H9 (cell line): ENCODE data around the gene OLIG1. TPM values are rescaled to one million over a fixed set of nuclear protein-coding genes. Genes with fewer than 3 reads are reported as not detected.

Experiments used
- DNase-seq: peaks from one replicate; pipeline ENCODE4 v3.0.0-alpha.2; 2017
- H2AFZ ChIP-seq: one replicate; pipeline ENCODE4 v1.6.1; 2013; ENCODE audit warnings: mild to moderate bottlenecking, low read length, control low read depth, moderate library complexity
- H2AK5ac ChIP-seq: 2 replicates; pipeline ENCODE4 v1.6.1; 2013; ENCODE audit warnings: low read length, control low read depth, mixed read lengths; ENCODE audit not compliant: insufficient read length
- H2BK120ac ChIP-seq: one replicate; pipeline ENCODE4 v1.6.1; 2013; ENCODE audit warnings: low read depth, mild to moderate bottlenecking, low read length, control low read depth, inconsistent platforms; ENCODE audit not compliant: poor library complexity, severe bottlenecking
- H2BK12ac ChIP-seq: 2 replicates; pipeline ENCODE4 v1.6.1; 2013; ENCODE audit warnings: low read length, control low read depth, mixed read lengths, low read depth; ENCODE audit not compliant: insufficient read length
- H2BK15ac ChIP-seq: 2 replicates; pipeline ENCODE4 v1.6.1; 2013; ENCODE audit warnings: low read depth, low read length, control low read depth
- H2BK20ac ChIP-seq: one replicate; pipeline ENCODE4 v1.6.1; 2013; ENCODE audit warnings: low read depth, mild to moderate bottlenecking, low read length, control low read depth, inconsistent platforms; ENCODE audit not compliant: poor library complexity, severe bottlenecking
- H2BK5ac ChIP-seq: 2 replicates; pipeline ENCODE4 v1.6.1; 2013; ENCODE audit warnings: low read length, control low read depth, mixed read lengths; ENCODE audit not compliant: insufficient read length
- H3K14ac ChIP-seq: 2 replicates; pipeline ENCODE4 v1.6.1; 2013; ENCODE audit warnings: low read length, control low read depth; ENCODE audit not compliant: insufficient read depth
- H3K18ac ChIP-seq: 2 replicates; pipeline ENCODE4 v1.6.1; 2013; ENCODE audit warnings: low read depth, mild to moderate bottlenecking, mixed read lengths, low read length, control low read depth; ENCODE audit not compliant: insufficient read length
- H3K23ac ChIP-seq: 2 replicates; pipeline ENCODE4 v1.6.1; 2013; ENCODE audit warnings: low read length, control low read depth, mixed read lengths, low read depth; ENCODE audit not compliant: insufficient read length
- H3K23me2 ChIP-seq: 2 replicates; pipeline ENCODE4 v1.6.1; 2013; ENCODE audit warnings: low read depth, mild to moderate bottlenecking, mixed read lengths, low read length, control low read depth; ENCODE audit not compliant: insufficient read length, poor library complexity, severe bottlenecking
- H3K27ac ChIP-seq: 2 replicates; pipeline ENCODE4 v1.5.1; 2013; ENCODE audit warnings: low read length, control low read depth, mixed read lengths, low read depth; ENCODE audit not compliant: insufficient read length
- H3K27me3 ChIP-seq: 2 replicates; pipeline ENCODE4 v1.6.1; 2013; ENCODE audit warnings: low read length, control low read depth, inconsistent platforms; ENCODE audit not compliant: insufficient read depth
- H3K4ac ChIP-seq: 2 replicates; pipeline ENCODE4 v1.6.1; 2013; ENCODE audit warnings: low read depth, mild to moderate bottlenecking, control low read depth, inconsistent platforms, low read length, moderate library complexity
- H3K4me1 ChIP-seq: 2 replicates; pipeline ENCODE4 v1.6.1; 2013; ENCODE audit warnings: low read length, control low read depth, inconsistent platforms; ENCODE audit not compliant: insufficient read depth
- H3K4me2 ChIP-seq: 2 replicates; pipeline ENCODE4 v1.6.1; 2013; ENCODE audit warnings: low read length, control low read depth, mixed read lengths; ENCODE audit not compliant: insufficient read length, insufficient read depth
- H3K56ac ChIP-seq: 2 replicates; pipeline ENCODE4 v1.6.1; 2013; ENCODE audit warnings: low read depth, mild to moderate bottlenecking, mixed read lengths, low read length, control low read depth; ENCODE audit not compliant: insufficient read length
- H3K79me1 ChIP-seq: 2 replicates; pipeline ENCODE4 v1.6.1; 2013; ENCODE audit warnings: low read depth, mild to moderate bottlenecking, moderate library complexity, low read length, control low read depth, inconsistent platforms; ENCODE audit not compliant: insufficient read depth, poor library complexity, severe bottlenecking
- H3K79me2 ChIP-seq: 2 replicates; pipeline ENCODE4 v1.6.1; 2013; ENCODE audit warnings: low read length, control low read depth, inconsistent platforms; ENCODE audit not compliant: insufficient read depth
- H3K9ac ChIP-seq: 2 replicates; pipeline ENCODE4 v1.6.1; 2013; ENCODE audit warnings: low read length, control low read depth, mixed read lengths; ENCODE audit not compliant: insufficient read length; ENCODE audit errors: extremely low read depth
- H3K9me3 ChIP-seq: one replicate; pipeline ENCODE4 v1.6.1; 2013; ENCODE audit warnings: low read depth, low read length, inconsistent platforms; ENCODE audit not compliant: control insufficient read depth
- H3T11ph ChIP-seq: one replicate; pipeline ENCODE4 v1.6.1; 2013; ENCODE audit warnings: mild to moderate bottlenecking, low read length, control low read depth, inconsistent platforms
- H4K20me1 ChIP-seq: one replicate; pipeline ENCODE4 v1.6.1; 2013; ENCODE audit not compliant: control insufficient read depth, insufficient read length, insufficient read depth
- H4K5ac ChIP-seq: 2 replicates; pipeline ENCODE4 v1.6.1; 2013; ENCODE audit warnings: low read depth, mild to moderate bottlenecking, mixed read lengths, low read length, control low read depth; ENCODE audit not compliant: insufficient read length
- H4K8ac ChIP-seq: replicated peaks from 2 replicates; pipeline ENCODE4 v1.6.1; 2013; ENCODE audit warnings: low read length, control low read depth, mixed read lengths, low read depth; ENCODE audit not compliant: insufficient read length
- H4K91ac ChIP-seq: 2 replicates; pipeline ENCODE4 v1.6.1; 2013; ENCODE audit warnings: low read depth, mild to moderate bottlenecking, moderate library complexity, mixed read lengths, low read length, control low read depth; ENCODE audit not compliant: insufficient read length
- H3K27ac Mint-ChIP-seq, 3 experiments: 2 replicates in 2 of 3; 3 replicates in 1 of 3; pipeline ENCODE4 v1.8.0; 2020 to 2021; ENCODE audit warnings: mixed read lengths in 3 of 3, mild to moderate bottlenecking in 1 of 3, moderate library complexity in 1 of 3
- H3K27me3 Mint-ChIP-seq: 2 replicates; pipeline ENCODE4 v1.8.0; 2021; ENCODE audit warnings: low read depth, mild to moderate bottlenecking, moderate library complexity, mixed read lengths
- H3K36me3 Mint-ChIP-seq, 3 experiments: 2 replicates in 2 of 3; 3 replicates in 1 of 3; pipeline ENCODE4 v1.8.0; 2020 to 2021; ENCODE audit warnings: low read depth in 3 of 3, mixed read lengths in 3 of 3; ENCODE audit not compliant: insufficient read depth in 1 of 3
- H3K4me1 Mint-ChIP-seq, 2 experiments: 2 replicates each; pipeline ENCODE4 v1.8.0; 2020; ENCODE audit warnings: mixed read lengths in 2 of 2
- H3K4me3 Mint-ChIP-seq, 2 experiments: 2 replicates in 1 of 2; 3 replicates in 1 of 2; pipeline ENCODE4 v1.8.0; 2020 to 2021; ENCODE audit warnings: mild to moderate bottlenecking in 2 of 2, mixed read lengths in 2 of 2, moderate library complexity in 1 of 2
- H3K9me3 Mint-ChIP-seq, 2 experiments: 2 replicates in 1 of 2; 3 replicates in 1 of 2; pipeline ENCODE4 v1.8.0; 2020; ENCODE audit warnings: mild to moderate bottlenecking in 2 of 2, mixed read lengths in 2 of 2, moderate library complexity in 1 of 2
- WGBS: extraction: QIAGEN DNeasy Blood & Tissue Kit; methylation state at CpG from one replicate; pipeline ENCODE4 v1.1.7; 2013; ENCODE audit warnings: missing lambda C conversion rate, low lambda C conversion rate, mixed read lengths; ENCODE audit not compliant: insufficient read length; ENCODE audit errors: extremely low coverage; 5-methylcytosine and 5-hydroxymethylcytosine counted together
- total RNA-seq: library from RNA; stranded (reverse); gene quantifications from 2 replicates; pipeline ENCODE4 v1.2.1, GENCODE V29; 2021
- TF ChIP-seq, protein P1 (sequence below): fragments of 200-600 bp; sonication (generic); conservative IDR thresholded peaks from 3 replicates; pipeline ENCODE4 v1.8.0; 2021; ENCODE audit warnings: antibody characterized with exemption, mild to moderate bottlenecking

OLIG1 gene
- total RNA-seq, 1 experiment from 2014 or later, result 0.31 TPM

DNA sequence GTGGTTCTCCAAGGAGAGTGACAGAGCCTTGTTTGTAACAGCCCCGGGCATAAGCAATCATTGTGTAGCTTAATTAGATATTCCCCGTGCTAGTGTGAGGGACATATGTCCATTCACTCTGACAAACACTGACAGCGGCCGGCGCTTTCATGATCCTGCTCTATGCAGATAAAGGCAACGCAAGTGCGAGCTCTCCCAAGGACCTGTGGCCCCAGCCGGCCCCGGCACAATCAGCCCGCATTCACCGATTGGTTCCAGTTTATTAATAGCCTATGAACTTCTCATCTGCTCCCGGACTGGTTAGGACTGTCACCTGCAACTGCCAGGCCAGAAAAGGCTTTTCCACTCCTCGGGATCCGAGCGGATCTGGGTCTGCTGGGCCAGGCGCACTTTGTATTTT, 18.0 kb upstream of the OLIG1 start:
- Histone ChIP-seq H4K20me1 (no peaks in the 10 kb centered on the region), H3T11ph (no peak overlapping the region), H3K4ac (no peak overlapping the region), H3K4me1 (no peaks in the 10 kb centered on the region), H2BK12ac (no peak overlapping the region), H2BK120ac (no peak overlapping the region), H3K23ac (no peak overlapping the region), H3K27ac (no peak overlapping the region), H3K79me2 (no peaks in the 10 kb centered on the region), H3K4me2 (no peak overlapping the region), H3K56ac (no peak overlapping the region), H3K9ac (no peak overlapping the region), H2BK5ac (no peak overlapping the region), H4K8ac (no peak overlapping the region), H4K5ac (no peak overlapping the region), H3K9me3 (no peaks in the 10 kb centered on the region), H3K79me1 (no peaks in the 10 kb centered on the region), H2AK5ac (no peak overlapping the region), H2AFZ (no peak overlapping the region), H3K23me2 (no peaks in the 10 kb centered on the region), H3K14ac (no peak overlapping the region), H3K27me3 (no peaks in the 10 kb centered on the region; the same call in 1 of the 2 replicates), H2BK20ac (no peak overlapping the region), H3K18ac (no peak overlapping the region), H2BK15ac (no peak overlapping the region), H4K91ac (no peak overlapping the region)
- Mint-ChIP-seq H3K4me3 (no peak overlapping the region), H3K27ac (no peak overlapping the region), H3K4me1 (peaks cover 0 to 4% of the 10 kb centered on the region in 2 experiments; a peak in 1 of 4 replicates), H3K27me3 (peaks cover 41% of the 10 kb centered on the region), H3K36me3 (no peaks in the 10 kb centered on the region), H3K9me3 (no peaks in the 10 kb centered on the region)
- no CpG with 5 or more reads among the region's 16 CpGs for WGBS
- no peak for DNase-seq
- TF ChIP-seq, protein P1, sequence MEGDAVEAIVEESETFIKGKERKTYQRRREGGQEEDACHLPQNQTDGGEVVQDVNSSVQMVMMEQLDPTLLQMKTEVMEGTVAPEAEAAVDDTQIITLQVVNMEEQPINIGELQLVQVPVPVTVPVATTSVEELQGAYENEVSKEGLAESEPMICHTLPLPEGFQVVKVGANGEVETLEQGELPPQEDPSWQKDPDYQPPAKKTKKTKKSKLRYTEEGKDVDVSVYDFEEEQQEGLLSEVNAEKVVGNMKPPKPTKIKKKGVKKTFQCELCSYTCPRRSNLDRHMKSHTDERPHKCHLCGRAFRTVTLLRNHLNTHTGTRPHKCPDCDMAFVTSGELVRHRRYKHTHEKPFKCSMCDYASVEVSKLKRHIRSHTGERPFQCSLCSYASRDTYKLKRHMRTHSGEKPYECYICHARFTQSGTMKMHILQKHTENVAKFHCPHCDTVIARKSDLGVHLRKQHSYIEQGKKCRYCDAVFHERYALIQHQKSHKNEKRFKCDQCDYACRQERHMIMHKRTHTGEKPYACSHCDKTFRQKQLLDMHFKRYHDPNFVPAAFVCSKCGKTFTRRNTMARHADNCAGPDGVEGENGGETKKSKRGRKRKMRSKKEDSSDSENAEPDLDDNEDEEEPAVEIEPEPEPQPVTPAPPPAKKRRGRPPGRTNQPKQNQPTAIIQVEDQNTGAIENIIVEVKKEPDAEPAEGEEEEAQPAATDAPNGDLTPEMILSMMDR, result no peak
